PC-9 (cell line): ENCODE measurements around the gene PRPF8. TPM values are rescaled to one million over a fixed set of nuclear protein-coding genes. Genes with fewer than 3 reads are reported as not detected.
A peak's percentile ranks its signal among the peaks of the same experiment; 100 is the strongest.

Source experiments
- BruUV-seq: library from RNA; stranded (reverse); fragments of 400-500 nt; replicated peaks from 2 replicates; lab custom pipeline; 2021; lab: Mats Ljungman, UMichigan
- CTCF ChIA-PET: fragments of 300-600 bp; sonication (Branson Sonifier 250); formaldehyde crosslinking; loops from one replicate; lab custom pipeline; 2022; ENCODE audit warnings: antibody characterized with exemption; lab: Charles Lee
- POLR2A ChIA-PET: fragments of 300-600 bp; sonication (Branson Sonifier 250); formaldehyde crosslinking; loops from one replicate; lab custom pipeline; 2022; ENCODE audit warnings: antibody characterized with exemption; ENCODE audit not compliant: unreplicated experiment; lab: Charles Lee
- DNase-seq, 2 experiments: peaks; one replicate each; pipeline versions ENCODE4 v3.0.0 to v3.0.0-alpha.2; 2015 to 2022; ENCODE audit warnings: mixed read lengths in 1 of 2
- H2AFZ ChIP-seq: fragments of 200-600 bp; sonication (generic); 2 replicates; pipeline ENCODE4 v1.8.1; 2017; ENCODE audit warnings: antibody characterized with exemption
- H3F3A ChIP-seq: fragments of 200-600 bp; sonication (generic); 2 replicates; pipeline ENCODE4 v1.8.1; 2017; ENCODE audit warnings: antibody characterized with exemption, mild to moderate bottlenecking, low read depth; ENCODE audit not compliant: insufficient read depth
- H3K27ac ChIP-seq: fragments of 200-600 bp; sonication (generic); 2 replicates; pipeline ENCODE4 v1.6.1; 2016; ENCODE audit warnings: mixed run types
- H3K27me3 ChIP-seq: fragments of 200-600 bp; sonication (generic); 2 replicates; pipeline ENCODE4 v1.6.1; 2016; ENCODE audit warnings: low read depth, mixed run types; ENCODE audit not compliant: insufficient read depth
- H3K36me3 ChIP-seq: fragments of 200-600 bp; sonication (generic); 2 replicates; pipeline ENCODE4 v1.6.1; 2016; ENCODE audit warnings: low read depth, mixed run types
- H3K4me1 ChIP-seq: fragments of 200-600 bp; sonication (generic); replicated peaks from 2 replicates; pipeline ENCODE4 v1.6.1; 2016; ENCODE audit warnings: mixed run types; ENCODE audit not compliant: insufficient read depth
- H3K4me2 ChIP-seq: fragments of 200-600 bp; sonication (generic); 2 replicates; pipeline ENCODE4 v1.6.1; 2017; ENCODE audit warnings: mixed run types
- H3K4me3 ChIP-seq: fragments of 200-600 bp; sonication (generic); 2 replicates; pipeline ENCODE4 v1.6.1; 2016; ENCODE audit warnings: mixed run types
- H3K79me2 ChIP-seq: fragments of 200-600 bp; sonication (generic); 2 replicates; pipeline ENCODE4 v1.6.1; 2017; ENCODE audit warnings: low read depth, mixed run types
- H3K9me2 ChIP-seq: fragments of 200-600 bp; sonication (generic); 2 replicates; pipeline ENCODE4 v1.8.1; 2017; ENCODE audit warnings: mild to moderate bottlenecking; ENCODE audit not compliant: insufficient read depth
- H3K9me3 ChIP-seq: fragments of 200-600 bp; sonication (generic); 2 replicates; pipeline ENCODE4 v1.8.1; 2016; ENCODE audit warnings: low read depth; ENCODE audit not compliant: insufficient read depth
- H4K20me1 ChIP-seq: fragments of 200-600 bp; sonication (generic); 2 replicates; pipeline ENCODE4 v1.8.1; 2017; ENCODE audit not compliant: insufficient read depth
- CTCF ChIP-seq: fragments of 200-600 bp; sonication (generic); conservative IDR thresholded peaks from 2 replicates; pipeline ENCODE4 v1.6.1; 2017; ENCODE audit warnings: mixed run types, antibody characterized with exemption, mild to moderate bottlenecking, moderate library complexity
- EZH2 ChIP-seq: fragments of 200-600 bp; sonication (generic); IDR thresholded peaks from 2 replicates; pipeline ENCODE4 v1.8.0; 2017; ENCODE audit warnings: antibody characterized with exemption, low read depth
- intact Hi-C: fragments of 100-400 bp; cut with micrococcal nuclease; formaldehyde crosslinking; loops from one replicate; pipeline ENCODE4 v1.10.0; 2022; ENCODE audit not compliant: unreplicated experiment
- total RNA-seq: library from RNA; stranded (reverse); gene quantifications from 2 replicates; pipeline ENCODE4 v1.2.3, GENCODE V29; 2021

Gene PRPF8
- total RNA-seq, 1 experiment from 2014 or later, result 496 TPM

- H3K27me3 ChIP-seq, result no peaks in the 10 kb centered on the region
- H4K20me1 ChIP-seq, result no peaks in the 10 kb centered on the region
- CTCF ChIA-PET, result no interaction called here
- H3K4me3 ChIP-seq, result no peak overlapping the region
- H3K27ac ChIP-seq, result no peak overlapping the region
- POLR2A ChIA-PET, result interaction anchor here (0.5 kb wide), 1 partner anchor 661 kb away, joined by 6 read pairs; the partner anchor contains the start of gene NXN
- BruUV-seq, result no TSS peak
- intact Hi-C loops, result loop anchor here (10.0 kb wide), 2 partner anchors 276 to 764 kb away; partner anchors contain the start of gene MNT
- H3K9me3 ChIP-seq, result no peaks in the 10 kb centered on the region
- no peaks in the 10 kb centered on the region for H3K9me2 ChIP-seq
- no peaks in the 10 kb centered on the region for H3K79me2 ChIP-seq
- no peak overlapping the region for H3K4me2 ChIP-seq
- DNase-seq, result no peak
- H3K36me3 ChIP-seq, result no peaks in the 10 kb centered on the region
- peaks cover 5% of the 10 kb centered on the region; the same call in 1 of the 2 replicates for H3F3A ChIP-seq
- H3K4me1 ChIP-seq, result peaks cover 24% of the 10 kb centered on the region
- no peak for TF ChIP-seq EZH2
- TF ChIP-seq CTCF, result no peak
- H2AFZ ChIP-seq, result no peak overlapping the region
Measured at GRCh38 chr17:1641065-1641403, 43.6 kb downstream of the PRPF8 start.

GRCh38 chr17:1640329-1641064, 44.2 kb downstream of the PRPF8 start:
- H3K4me3 ChIP-seq, result no peak overlapping the region
- H3K4me2 ChIP-seq, result no peak overlapping the region
- H3K27me3 ChIP-seq, result no peaks in the 10 kb centered on the region
- no peak for DNase-seq
- no peaks in the 10 kb centered on the region for H4K20me1 ChIP-seq
- no peaks in the 10 kb centered on the region for H3K9me2 ChIP-seq
- peaks cover 5% of the 10 kb centered on the region; the same call in 1 of the 2 replicates for H3F3A ChIP-seq
- intact Hi-C loops, result loop anchor here (10.0 kb wide), 2 partner anchors 276 to 764 kb away; partner anchors contain the start of gene MNT
- ChIA-PET CTCF (no interaction called here), POLR2A (no interaction called here)
- no peaks in the 10 kb centered on the region for H3K79me2 ChIP-seq
- no peak overlapping the region for H2AFZ ChIP-seq
- H3K27ac ChIP-seq, result no peak overlapping the region
- H3K36me3 ChIP-seq, result no peaks in the 10 kb centered on the region
- BruUV-seq, result no TSS peak
- TF ChIP-seq CTCF, result no peak
- TF ChIP-seq EZH2, result no peak
- H3K4me1 ChIP-seq, result peaks cover 24% of the 10 kb centered on the region
- H3K9me3 ChIP-seq, result no peaks in the 10 kb centered on the region

- H3K27ac ChIP-seq, result no peak overlapping the region
- H3F3A ChIP-seq, result peaks cover 5% of the 10 kb centered on the region; the same call in 1 of the 2 replicates
- no peaks in the 10 kb centered on the region for H3K27me3 ChIP-seq
- H3K4me2 ChIP-seq, result peak overlapping the region; percentile 4; the same call in 1 of the 2 replicates
- no peaks in the 10 kb centered on the region for H3K9me3 ChIP-seq
- POLR2A ChIA-PET, result interaction anchor here (0.5 to 0.6 kb wide), 2 partner anchors 66 to 146 kb away, joined by 3 read pairs; no protein-coding TSS in a partner anchor
- TF ChIP-seq EZH2 (no peak), CTCF (no peak)
- no peak overlapping the region for H2AFZ ChIP-seq
- no peaks in the 10 kb centered on the region for H4K20me1 ChIP-seq
- peak; percentile 61 to 63 for DNase-seq
- BruUV-seq, result no TSS peak
- no peaks in the 10 kb centered on the region for H3K9me2 ChIP-seq
- no peak overlapping the region for H3K4me3 ChIP-seq
- intact Hi-C loops, result loop anchor here (10.0 kb wide), 2 partner anchors 275 to 765 kb away; partner anchors contain the start of gene MNT
- H3K36me3 ChIP-seq, result no peaks in the 10 kb centered on the region
- H3K4me1 ChIP-seq, result peaks cover 21% of the 10 kb centered on the region
- CTCF ChIA-PET, result no interaction called here
- no peaks in the 10 kb centered on the region for H3K79me2 ChIP-seq
Measured at GRCh38 chr17:1639549-1640180, 45.0 kb downstream of the PRPF8 start.
